Jurkat, Clone E6-1 (cell line): ENCODE measurements around the gene LRRC41.

Source experiments
- DNase-seq: peaks from one replicate; pipeline ENCODE4 v3.0.0-alpha.2; 2011; ENCODE audit warnings: low read depth, low spot score
- H3K4me3 ChIP-seq: 2 replicates; pipeline ENCODE4 v1.5.1; 2011; ENCODE audit warnings: mild to moderate bottlenecking, low read length, control low read depth, moderate library complexity

LRRC41 gene

DNA sequence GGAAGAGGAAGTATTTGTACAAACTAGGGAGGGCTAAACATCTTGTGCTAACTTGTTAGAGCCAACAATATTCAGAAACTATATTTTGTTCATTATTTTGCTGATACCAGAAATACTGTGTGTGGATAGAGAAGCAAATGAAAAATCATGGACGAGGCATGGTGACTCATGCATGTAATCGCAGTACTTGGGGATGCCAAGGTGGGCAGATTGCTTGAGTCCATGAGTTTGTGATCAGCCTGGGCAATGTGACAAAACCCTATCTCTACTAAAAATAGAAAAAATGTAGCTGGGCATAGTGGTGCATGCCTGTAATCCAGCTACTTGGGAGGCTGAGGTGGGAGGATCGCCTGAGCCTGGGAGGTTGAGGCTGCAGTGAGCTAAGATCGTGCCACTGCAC lies 13.4 kb downstream of the LRRC41 start:
- DNase-seq = no peak
- no peak overlapping the region for H3K4me3 ChIP-seq

DNA sequence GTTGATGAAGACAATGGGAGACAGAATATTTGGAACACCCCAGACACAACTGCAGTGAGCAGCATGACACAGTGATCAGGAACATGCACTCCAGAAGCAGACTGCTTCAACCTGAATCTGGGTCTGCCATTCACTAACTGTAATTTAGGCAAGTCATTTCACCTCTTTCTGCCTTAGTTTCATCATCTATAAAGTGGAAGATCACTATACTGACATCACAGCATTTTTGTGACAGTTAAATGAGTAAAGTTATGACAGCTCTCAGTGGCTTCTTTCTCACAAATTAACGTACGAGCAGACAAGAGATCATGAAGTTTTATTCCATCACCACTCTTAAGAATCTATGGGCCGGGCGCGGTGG lies 14.3 kb downstream of the LRRC41 start:
- DNase-seq = no peak

DNA sequence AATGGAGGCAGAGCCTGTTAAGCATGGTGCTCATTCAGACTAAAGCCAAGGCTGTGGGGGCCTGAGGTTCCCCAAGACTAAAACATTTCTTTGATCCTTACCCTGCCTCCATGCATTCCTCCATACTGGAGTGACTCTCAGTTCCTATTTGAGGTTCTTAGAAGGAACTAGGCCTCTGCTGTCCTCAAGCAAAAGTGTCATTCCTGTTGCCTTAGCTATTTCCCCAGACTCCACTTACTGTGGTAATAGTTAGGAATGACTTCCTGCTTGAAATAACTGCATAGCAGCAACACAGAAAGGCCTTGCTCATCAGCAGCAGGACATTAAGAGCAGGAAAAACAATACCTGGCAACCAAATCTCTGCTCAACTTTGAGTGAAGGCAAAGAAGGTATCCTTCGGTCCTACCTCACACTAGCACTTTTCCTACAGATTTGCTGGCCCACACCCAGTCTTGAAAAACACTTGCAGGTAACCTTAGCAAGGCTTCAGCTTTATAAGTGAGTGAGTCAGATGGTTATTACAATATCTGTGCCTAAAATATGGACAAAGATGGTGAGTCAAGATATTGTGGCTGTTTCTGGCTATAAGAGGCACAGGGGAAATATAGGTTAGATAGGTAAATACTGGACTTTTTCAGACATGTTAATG lies 14.8 kb downstream of the LRRC41 start:
- no peak for DNase-seq
- no peak overlapping the region for H3K4me3 ChIP-seq

More for the DNA sequence above, 14.3 kb downstream of the LRRC41 start:
- H3K4me3 ChIP-seq = no peak overlapping the region

DNA sequence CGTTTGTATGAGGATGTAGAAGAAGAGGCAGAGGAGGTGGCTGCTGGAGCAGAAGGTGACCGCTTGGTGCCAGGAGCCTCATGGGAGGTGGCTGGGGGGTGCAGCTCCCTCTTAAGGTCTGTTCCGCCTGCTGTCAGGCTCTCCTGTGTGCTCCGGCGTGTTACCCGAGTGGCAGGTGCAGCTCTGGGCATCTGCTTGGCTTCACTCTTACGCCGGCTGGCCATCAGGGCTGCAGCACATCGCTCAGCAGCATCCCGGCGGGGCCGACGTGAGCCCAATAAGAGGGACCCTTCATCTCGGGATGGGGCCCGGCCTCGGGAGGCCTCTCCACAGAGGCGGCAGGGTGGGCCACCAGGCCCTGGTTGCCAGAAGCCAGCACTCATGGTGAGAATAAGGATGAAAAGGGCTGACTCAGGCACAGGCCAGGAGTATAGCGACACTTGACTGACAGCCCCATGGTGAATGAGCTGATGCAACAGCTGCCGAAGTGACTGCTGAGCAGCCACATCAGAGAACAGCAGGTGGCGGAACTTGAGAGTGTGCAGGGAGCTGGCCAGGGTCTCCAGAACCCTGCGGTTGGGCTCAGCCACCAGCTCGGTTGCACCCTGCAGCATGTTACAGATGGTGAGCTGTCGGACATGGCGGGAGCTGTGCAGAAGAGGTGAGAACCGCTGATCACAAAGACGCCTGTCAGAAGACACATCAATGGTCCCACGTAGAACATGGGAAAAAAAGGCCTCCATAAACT lies 17.5 kb downstream of the LRRC41 start:
- no peak overlapping the region for H3K4me3 ChIP-seq
- DNase-seq = peak; percentile 93

DNA sequence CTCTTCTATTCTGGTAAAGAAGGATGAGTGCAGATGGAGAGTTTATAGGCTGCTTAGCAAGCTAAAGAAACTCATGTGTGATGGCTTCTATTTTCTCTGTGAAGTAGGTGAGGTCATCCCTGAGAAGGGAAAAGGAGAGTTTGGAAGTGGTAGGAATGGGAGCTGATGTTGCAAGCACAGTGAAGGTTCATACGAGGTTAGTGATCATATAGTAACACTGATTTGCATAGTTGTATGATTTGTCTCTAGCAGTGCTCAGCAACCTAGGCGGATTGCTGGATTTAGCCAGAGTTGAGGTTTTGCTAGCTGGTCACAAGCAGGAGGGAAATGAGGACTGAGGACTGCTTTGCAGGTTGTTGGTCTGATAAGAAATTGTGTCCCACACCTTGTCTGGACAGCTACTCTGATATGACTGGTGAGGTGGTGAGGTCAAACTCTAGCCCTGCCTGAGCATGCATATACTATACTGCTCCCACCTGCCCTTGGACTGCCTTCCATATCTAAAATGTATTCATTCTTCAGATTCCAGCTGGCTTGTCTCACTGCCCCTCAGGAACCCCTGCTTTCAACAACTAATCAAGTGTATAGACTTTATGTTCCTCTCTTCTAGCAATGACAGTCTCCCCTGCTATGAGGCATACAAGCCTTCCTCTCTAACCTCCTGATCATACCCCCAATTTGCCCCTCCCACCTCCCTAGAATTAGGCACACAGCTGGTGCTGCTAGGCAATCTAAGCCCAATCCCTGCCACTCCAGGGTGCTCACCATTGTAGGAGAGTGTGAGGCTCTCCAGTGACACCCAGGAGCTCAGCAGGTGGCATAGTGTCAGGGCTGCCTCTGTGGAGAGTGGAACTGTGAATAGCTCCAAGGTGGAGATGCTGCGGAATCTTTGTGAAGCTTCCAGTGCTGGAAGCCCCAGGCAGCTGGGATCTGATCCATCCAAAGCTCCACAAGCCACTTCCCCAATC lies 18.5 kb downstream of the LRRC41 start:
- no peak for DNase-seq
- no peak overlapping the region for H3K4me3 ChIP-seq

DNA sequence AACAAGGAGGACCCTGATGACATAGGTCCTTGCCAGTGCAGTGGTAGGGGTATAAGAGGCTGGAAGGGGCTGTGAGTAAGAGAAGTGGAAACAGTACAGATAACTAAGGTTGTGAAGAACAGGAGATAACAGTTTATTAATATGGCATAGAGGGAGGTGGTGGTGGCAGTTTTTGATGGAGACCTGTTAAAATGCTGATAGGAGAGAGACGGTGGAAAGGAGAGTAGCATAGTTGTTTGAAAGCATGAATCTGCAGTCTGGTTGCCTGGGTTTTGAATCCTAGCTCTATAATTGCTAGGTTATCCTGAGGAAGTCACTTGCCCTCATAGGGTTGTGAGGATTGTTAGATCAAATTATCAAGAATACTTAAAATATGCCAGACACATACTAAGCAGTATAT lies 19.4 kb downstream of the LRRC41 start:
- H3K4me3 ChIP-seq = no peak overlapping the region
- DNase-seq = no peak

DNA sequence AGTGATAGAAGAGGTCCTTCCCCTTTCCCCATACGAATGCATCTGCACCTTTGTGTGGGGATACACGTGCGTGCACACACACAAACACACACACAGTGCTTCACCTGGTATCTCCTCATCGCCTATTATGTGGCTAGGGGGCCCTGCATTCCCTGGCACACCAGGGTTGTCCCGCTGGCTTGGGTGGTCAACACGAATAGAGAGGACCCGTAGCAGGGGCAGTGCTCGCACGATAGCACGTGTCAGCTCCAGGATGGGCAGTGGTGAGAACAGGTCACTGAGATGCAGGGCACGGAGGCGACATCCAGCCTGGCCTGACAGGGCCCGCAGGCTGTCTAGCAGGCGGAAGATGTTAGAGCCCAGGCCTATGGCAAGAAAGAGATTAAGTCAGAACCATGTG lies 22.4 kb downstream of the LRRC41 start:
- DNase-seq = no peak
- no peak overlapping the region for H3K4me3 ChIP-seq

DNA sequence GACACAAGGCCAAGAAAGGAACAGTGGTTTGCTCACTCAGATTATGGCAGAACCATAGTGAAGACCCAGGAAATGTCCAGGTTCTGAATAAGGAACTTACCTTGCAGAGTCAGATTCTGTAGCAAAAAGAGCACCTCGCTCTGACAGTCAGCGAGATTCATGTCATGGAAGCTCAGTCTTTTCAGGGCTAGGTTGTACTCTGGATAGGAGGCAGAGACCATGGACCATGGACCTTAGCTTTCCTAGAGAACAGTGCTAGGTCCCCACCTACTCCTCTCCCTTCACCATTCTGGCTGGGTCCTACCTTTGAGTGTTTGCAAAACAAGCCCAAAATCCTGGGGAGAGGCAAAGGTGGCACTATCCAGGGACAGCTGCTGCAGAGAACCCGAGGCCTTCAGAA lies 23.3 kb downstream of the LRRC41 start:
- H3K4me3 ChIP-seq = no peak overlapping the region
- DNase-seq = no peak

DNA sequence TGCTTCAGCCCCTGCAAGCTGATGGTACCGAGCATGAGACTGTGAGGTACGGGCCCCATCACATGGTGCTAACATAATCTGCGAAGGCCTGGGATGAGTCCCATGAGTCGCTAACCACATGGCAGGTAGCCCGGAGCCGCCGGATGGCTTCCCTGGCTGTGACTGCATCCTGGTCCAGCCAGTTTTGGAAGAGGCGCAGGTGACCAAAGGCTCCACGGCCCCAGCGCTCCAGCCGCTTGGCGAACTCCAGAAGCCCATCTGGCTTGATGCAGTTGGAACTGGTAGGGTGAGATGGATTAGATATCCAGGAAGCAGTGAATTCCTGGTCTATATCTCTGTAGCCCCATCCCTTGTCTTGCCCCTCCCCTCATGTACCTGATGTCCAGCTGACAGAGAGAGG lies 24.6 kb downstream of the LRRC41 start:
- no peak for DNase-seq
- no peak overlapping the region for H3K4me3 ChIP-seq

DNA sequence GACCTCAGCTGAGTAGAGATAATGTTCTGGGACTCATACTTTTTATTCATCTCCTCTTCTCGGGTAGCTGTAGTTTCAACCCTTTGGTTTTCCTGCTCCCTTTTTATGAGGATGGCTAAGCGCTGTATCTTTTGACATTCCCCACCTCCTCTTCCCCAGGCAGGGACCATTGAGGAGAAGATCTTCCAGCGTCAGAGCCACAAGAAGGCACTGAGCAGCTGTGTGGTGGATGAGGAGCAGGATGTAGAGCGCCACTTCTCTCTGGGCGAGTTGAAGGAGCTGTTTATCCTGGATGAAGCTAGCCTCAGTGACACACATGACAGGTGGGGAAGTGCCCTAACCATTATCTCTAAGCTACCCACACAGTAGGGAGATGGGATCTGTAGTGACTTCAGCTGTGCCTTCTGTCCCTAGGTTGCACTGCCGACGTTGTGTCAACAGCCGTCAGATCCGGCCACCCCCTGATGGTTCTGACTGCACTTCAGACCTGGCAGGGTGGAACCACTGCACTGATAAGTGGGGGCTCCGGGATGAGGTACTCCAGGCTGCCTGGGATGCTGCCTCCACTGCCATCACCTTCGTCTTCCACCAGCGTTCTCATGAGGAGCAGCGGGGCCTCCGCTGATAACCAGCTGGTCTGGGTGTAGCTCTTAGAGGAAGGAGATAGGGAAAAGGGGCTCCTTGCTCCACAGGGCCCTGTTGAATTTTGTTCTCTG lies 25.6 kb downstream of the LRRC41 start:
- no peak for DNase-seq
- H3K4me3 ChIP-seq = no peak overlapping the region

DNA sequence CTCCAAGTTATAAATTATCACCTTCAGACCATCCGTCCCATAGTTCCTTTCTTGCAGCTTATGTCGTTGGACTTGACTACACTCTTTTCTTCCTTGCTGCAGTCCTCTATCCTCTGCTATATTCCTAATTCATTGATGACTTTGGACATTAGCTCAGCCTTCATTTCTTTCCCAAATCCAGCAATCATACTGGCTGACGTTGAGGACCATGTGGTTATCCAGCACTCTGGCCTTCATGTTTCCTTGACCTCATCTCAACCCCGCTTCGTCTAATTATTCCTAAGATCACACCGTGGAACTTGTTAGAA lies 28.4 kb downstream of the LRRC41 start:
- DNase-seq = no peak
- no peak overlapping the region for H3K4me3 ChIP-seq

DNA sequence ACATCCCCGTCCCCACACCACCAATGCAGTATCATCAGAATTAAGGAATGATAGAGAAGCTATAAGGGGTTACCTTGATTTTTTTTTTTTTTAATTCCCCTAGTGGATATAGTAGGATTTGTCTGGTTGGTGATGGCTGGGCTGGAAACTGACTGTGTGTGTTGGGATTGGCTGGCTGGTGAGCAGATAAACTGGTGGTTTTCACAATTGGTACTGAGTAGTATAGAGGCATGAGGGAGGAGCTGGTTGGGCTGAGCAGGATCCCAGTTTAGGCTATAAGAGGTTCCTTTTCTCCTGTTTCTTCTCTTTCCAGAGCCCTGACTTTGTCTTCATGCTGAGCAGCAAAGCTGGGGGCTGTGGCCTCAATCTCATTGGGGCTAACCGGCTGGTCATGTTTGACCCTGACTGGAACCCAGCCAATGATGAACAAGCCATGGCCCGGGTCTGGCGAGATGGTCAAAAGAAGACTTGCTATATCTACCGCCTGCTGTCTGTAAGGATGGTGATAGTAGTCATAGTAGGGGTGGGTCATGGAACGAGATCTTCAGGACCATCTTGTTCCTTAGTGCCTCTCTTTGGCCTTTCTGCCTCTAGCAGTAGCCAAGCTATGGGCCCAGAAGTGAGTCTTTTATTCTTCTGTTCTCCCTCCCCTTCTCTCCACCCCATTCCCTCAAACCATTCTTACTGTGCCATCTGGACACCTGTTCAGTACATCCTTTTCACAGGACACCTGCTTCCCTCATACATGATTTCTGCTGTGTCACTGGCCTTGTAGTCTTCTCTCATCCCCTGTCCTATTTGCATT lies 29.0 kb downstream of the LRRC41 start:
- no peak for DNase-seq
- no peak overlapping the region for H3K4me3 ChIP-seq

DNA sequence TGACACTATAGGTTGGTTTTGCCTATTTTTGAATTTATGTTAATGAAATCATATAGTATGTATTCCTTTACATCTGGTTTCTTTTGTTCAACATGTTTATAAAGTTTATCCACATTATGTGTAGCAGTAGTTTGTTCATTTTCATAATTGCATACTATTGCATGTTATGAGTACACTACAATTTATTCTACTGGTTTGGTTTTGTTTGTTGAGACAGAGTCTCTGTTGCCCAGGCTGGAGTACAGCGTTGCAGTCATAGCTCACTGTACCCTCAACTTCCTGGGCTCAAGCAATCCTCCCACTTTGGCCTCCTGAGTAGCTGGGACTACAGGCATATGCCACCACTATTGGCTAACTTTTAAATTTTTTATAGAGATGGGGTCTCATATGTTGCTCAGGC lies 34.8 kb downstream of the LRRC41 start:
- no peak overlapping the region for H3K4me3 ChIP-seq
- DNase-seq = no peak

DNA sequence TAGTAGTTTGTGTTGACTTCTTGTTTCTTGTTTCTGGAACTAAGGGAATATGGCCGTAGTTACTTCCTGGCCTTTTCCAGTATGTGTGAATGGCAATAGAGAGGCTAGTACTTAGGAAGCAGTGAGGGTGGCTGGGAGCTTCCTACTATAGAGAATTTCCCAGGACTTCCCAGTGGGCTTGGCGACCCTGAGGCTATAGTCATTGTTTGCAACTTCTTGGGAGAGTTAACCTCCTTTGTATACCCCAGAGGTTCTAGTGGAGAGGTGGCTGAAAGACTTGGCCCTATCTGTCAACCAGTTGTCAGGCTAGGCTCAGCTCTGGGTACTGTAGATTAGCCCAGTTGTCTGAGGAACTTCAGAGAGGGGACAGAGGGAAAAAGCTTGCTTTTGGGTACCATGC lies 40.3 kb downstream of the LRRC41 start:
- no peak for DNase-seq

DNA sequence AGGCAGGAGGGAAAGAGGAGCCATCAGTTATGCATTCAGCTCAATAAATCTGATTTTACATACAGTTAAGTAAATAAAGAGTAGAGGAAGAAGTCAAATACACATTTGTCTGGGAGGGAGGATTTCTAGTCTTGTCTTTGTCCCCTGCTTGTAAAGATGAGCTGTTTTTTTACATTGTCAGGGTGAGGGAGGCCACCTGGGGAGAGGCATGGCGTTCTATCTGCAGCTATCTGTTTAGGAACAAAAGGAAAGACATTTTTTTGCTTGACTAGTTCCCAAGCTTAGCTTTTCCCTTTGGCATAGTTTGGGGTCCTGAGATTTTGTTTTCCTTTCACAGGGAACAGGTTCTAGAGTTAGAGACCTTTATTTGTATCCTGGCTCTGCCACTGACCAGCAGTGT lies 40.9 kb downstream of the LRRC41 start:
- no peak for DNase-seq
- H3K4me3 ChIP-seq = no peak overlapping the region

More for the DNA sequence above, 40.3 kb downstream of the LRRC41 start:
- H3K4me3 ChIP-seq = no peak overlapping the region

DNA sequence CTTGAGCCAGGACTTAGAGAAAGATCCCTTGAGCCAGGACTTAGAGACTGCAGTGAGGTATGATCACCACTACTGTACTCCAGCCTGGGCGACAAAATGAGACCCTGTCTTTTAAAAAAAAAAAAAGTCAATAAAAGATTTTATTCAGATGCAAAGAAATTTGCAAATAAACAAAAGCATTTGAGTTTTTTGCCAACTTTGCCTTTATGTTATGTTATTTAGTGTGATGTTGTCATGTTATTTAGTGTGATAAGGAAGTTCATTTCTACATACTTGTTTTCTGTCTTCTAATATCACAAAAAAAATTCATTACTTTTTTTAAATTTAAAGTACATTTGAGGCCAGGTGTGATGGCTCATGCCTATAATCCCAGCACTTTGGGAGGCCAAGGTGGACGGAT lies 46.9 kb downstream of the LRRC41 start:
- H3K4me3 ChIP-seq = no peak overlapping the region
- no peak for DNase-seq

DNA sequence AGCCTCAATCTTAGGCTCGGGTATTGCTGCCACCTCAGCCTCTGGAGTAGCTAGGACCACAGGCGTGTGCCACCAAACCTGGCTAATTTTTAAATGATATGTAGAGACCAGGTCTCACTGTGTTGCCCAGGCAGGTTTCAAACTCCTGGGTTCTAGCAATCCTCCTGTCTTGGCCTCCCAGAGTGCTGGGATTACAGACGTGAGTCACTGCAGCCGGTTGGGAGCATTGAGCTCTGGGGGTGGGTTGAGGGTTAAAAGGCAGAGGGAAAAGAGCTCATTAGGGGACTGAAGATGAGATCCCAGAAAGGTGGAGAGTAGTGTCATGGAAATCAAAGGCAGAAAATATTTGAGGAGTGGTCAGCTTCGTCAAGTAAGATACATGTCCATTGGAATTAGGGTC lies 48.7 kb downstream of the LRRC41 start:
- H3K4me3 ChIP-seq = no peak overlapping the region
- no peak for DNase-seq

DNA sequence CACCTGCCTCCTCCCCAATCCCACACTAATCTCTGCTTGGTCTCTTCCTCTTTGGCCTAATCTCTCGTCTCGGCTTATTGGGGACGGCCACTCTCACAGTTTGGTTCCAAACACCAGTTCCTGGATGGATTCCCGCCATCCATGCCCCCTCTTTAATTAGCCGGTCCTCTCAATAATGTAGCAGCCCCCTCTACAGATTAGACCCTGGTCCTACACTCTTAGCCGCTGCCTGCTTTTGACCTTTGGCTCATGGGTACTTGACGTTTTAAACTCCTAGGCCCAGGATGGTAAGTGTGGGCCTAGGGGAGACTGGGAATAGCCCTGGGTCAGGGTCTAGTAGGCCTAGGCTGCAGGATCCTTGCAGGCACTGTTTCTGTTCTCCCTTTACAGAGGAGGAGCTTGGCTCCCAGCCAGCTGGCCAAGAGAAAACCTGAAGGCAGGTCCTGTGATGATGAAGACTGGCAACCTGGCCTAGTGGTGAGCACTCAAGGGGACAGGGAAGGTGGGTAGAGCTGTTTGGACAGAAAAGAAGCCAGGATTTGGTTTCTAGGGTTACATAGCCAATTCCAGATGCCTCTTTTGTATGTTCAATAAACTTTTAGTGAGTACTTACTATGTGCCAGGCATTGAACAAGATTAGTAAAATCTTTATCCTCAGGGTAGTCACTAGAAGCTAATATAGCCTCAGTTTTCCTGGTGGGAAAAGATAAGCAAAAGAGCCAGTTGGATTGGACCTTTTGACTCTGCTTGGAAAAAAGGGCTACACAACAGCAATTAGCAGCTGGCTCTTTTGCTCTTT lies 55.1 kb downstream of the LRRC41 start:
- peak overlapping the region; percentile 98 for H3K4me3 ChIP-seq
- DNase-seq = peak; percentile 19
